BLaER1 (cell line): ENCODE data around the gene SRGAP2C.
"Not testable (repeated sequence)": the region's sequence is repeated elsewhere in the genome, so short reads cannot be mapped to it uniquely, and the experiment has no call there.

ENCODE experiments used
- H3K27ac ChIP-seq: shearing (Covaris generic); formaldehyde crosslinking; 2 replicates; pipeline ENCODE4 v1.8.1; 2022
- H3K27me3 ChIP-seq: shearing (Covaris generic); formaldehyde crosslinking; 2 replicates; pipeline ENCODE4 v1.8.1; 2022
- H3K36me3 ChIP-seq: shearing (Covaris generic); formaldehyde crosslinking; 2 replicates; pipeline ENCODE4 v1.8.1; 2022
- H3K4me1 ChIP-seq: shearing (Covaris generic); formaldehyde crosslinking; 2 replicates; pipeline ENCODE4 v1.8.1; 2022
- H3K4me2 ChIP-seq: shearing (Covaris generic); formaldehyde crosslinking; 2 replicates; pipeline ENCODE4 v1.8.1; 2022
- H3K4me3 ChIP-seq: shearing (Covaris generic); formaldehyde crosslinking; 2 replicates; pipeline ENCODE4 v1.8.1; 2022
- H3K9ac ChIP-seq: shearing (Covaris generic); formaldehyde crosslinking; 2 replicates; pipeline ENCODE4 v1.8.1; 2022
- H3K9me3 ChIP-seq: shearing (Covaris generic); formaldehyde crosslinking; 2 replicates; pipeline ENCODE4 v1.8.1; 2022
- H4K20me1 ChIP-seq: shearing (Covaris generic); formaldehyde crosslinking; 2 replicates; pipeline ENCODE4 v1.8.1; 2022

Gene SRGAP2C

DNA sequence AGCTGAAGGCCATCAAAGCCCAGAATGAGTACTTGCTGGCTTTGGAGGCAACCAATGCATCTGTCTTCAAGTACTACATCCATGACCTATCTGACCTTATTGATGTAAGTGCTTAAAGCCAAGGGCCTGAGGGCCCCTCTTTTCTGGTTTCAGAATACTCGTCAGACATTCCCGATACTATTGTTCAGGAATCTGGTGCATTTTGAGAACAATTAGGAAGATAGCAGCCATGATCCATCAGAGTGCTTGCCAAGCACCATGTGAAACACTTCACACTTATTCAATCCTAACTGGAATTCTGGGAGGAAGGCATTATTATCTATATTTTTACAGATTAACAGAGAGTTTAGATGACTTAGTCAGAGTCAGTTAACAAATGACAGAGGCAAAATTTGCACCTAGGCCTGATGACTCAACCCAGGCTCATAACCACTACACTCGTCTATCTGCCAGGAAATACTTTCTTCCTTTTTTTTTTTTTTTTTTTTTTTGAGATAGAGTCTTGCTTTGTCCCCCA lies 190.1 kb downstream of the SRGAP2C start:
- not testable (repeated sequence) for H3K4me3 ChIP-seq, H3K4me2 ChIP-seq, H3K9me3 ChIP-seq, H3K9ac ChIP-seq, H4K20me1 ChIP-seq, H3K4me1 ChIP-seq, H3K27ac ChIP-seq, H3K36me3 ChIP-seq, H3K27me3 ChIP-seq

DNA sequence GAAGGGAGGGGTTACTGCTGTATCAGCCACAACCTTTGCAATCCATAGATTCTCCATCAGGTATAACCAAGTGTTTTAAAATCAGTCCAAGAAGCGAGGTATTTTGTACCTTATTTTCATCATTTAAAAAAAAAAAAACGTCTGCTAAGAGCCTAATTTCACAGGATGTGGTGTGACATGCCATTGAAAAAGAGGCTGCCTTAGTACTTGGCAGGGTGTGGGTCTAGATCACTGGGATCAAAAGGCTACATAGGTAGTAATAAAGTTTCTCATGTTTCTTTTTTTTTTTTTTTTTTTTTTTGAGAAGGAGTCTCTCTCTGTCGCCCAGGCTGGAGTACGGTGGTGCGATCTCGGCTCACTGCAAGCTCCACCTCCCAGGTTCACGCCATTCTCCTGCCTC lies 192.2 kb downstream of the SRGAP2C start:
- H3K4me2 ChIP-seq, H3K27me3 ChIP-seq, H3K9me3 ChIP-seq, H3K4me1 ChIP-seq, H3K9ac ChIP-seq, H3K4me3 ChIP-seq, H4K20me1 ChIP-seq, H3K36me3 ChIP-seq, H3K27ac ChIP-seq: not testable (repeated sequence)

DNA sequence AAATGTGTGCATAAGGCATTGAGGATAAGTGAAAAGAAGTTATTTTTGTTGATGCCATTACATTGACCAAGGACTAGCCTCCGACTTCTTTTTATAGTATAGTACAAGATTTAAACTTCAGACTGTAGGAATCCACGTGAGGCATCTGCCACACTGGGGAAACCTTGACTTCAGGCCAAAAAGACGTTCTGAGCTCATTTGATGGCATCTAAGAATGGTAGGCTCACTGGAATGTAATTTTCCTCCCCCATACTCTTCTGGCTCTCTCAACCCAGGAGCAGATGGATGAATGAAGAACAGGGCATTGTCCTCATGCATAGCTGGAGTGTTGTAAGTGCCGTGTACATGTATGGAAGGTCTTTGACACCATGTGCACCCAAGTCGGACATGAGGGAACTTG lies 194.0 kb downstream of the SRGAP2C start:
- H3K4me2 ChIP-seq, H3K27ac ChIP-seq, H4K20me1 ChIP-seq, H3K27me3 ChIP-seq, H3K4me1 ChIP-seq, H3K4me3 ChIP-seq, H3K36me3 ChIP-seq, H3K9ac ChIP-seq, H3K9me3 ChIP-seq: not testable (repeated sequence)

DNA sequence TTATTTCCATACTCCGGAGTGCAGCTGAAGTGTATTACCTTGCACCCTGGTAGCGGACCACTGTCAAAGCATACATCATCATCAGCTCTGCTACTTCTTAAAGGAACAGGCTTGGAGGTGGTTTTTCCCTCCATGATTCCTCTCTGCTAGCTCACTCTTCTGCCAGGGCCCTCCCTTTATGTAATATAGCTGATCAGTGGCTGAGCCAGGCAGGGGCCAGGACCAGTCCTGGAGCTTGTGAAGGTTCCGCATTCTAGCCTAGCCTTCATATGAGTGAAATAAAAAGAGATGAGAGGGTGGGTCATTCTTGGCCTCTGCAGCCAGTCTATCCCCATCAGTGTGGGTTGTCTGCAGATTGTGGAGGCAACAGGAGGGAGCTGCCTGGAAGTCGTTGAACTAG lies 200.0 kb downstream of the SRGAP2C start:
- not testable (repeated sequence) for H3K4me3 ChIP-seq, H3K27me3 ChIP-seq, H3K36me3 ChIP-seq, H3K9ac ChIP-seq, H4K20me1 ChIP-seq, H3K27ac ChIP-seq, H3K4me2 ChIP-seq, H3K4me1 ChIP-seq, H3K9me3 ChIP-seq

DNA sequence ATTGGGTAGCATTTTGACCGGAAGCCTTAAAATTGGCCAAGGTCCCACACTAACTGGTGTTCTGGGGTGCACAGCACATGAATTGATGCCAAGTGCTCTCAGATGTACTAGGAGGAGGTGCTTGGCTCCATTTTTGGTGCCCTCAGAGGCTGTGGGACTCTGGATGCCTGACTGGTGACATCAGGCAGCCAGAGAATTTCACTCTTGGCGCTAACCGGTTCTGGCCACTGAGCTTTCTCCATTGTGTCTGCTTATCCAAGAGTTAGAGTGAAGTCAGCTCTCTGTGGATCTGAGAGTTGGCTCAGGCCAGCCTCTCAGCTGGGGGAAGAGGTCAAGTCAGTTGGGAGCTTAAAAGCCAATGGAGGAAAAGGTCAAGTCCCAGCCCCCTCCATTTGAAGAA lies 200.4 kb downstream of the SRGAP2C start:
- H3K9ac ChIP-seq, H4K20me1 ChIP-seq, H3K4me3 ChIP-seq, H3K4me2 ChIP-seq, H3K4me1 ChIP-seq, H3K27ac ChIP-seq, H3K36me3 ChIP-seq, H3K27me3 ChIP-seq, H3K9me3 ChIP-seq: not testable (repeated sequence)

DNA sequence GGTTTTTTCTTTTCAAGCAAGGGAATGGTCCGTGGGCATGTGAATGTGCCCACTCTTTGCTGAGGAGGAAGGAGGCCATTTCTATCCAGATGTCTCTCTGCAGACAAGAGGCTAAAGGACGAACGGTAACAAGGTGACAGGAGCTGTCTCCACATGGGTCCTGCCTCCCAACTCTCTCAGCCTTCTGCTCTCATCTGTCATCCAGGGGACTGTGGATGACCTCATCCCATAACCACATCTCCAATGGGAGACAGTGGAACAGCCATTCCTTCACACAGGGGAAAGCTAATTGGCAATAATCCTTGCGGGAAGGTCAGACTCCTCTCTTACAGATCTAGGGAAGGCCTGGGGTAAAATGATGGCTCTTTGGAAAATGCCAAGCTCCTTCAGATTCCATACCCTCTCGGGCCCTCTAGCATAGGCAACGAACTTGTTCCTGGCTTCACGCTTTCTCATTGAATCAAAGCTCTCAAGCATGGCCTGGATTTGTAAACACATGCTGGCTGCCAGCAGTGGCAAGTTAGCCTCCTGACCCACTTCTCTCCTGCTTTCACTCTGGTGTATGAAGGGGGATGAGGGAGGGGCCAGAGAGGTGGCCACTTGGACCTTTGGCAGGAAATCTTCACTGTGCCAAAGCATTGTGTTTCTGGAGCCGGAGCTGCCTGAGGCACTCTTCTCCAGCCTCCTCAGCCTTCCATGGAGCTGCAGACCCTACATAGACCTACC lies 201.0 kb downstream of the SRGAP2C start:
- H3K4me2 ChIP-seq, H3K9ac ChIP-seq, H3K36me3 ChIP-seq, H3K9me3 ChIP-seq, H3K4me3 ChIP-seq, H3K27ac ChIP-seq, H3K27me3 ChIP-seq, H4K20me1 ChIP-seq, H3K4me1 ChIP-seq: not testable (repeated sequence)

DNA sequence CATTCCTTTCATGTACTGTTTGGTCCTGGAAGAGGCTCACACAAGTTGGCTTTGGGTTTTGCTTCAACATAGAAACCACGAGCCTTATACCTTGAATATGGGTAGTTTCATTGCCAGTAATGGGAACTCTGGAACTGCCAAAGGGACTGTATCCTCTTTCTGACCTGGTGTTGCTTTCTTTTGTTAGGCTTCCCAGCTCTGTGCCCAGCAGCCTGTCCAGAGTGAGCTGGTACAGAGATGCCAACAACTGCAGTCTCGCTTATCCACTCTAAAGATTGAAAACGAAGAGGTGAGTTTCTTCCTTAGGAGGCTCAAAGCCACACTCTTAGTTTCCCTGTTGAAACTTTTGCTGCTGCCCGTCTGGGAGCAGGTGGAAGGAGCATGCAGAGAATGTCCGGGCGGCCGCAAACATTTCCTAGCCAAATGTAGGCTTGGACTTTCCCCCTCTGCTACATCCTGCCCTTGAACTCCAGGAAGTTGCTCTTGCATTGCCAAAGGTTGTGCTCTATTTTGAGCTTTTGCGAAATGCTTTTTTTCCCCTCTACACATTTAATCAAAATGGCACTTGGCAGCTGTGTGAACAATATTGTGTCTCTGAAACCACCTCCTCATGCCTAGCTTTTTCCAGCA lies 201.7 kb downstream of the SRGAP2C start:
- H3K27ac ChIP-seq, H3K4me2 ChIP-seq, H3K4me3 ChIP-seq, H4K20me1 ChIP-seq, H3K9ac ChIP-seq, H3K9me3 ChIP-seq, H3K36me3 ChIP-seq, H3K27me3 ChIP-seq, H3K4me1 ChIP-seq: not testable (repeated sequence)

DNA sequence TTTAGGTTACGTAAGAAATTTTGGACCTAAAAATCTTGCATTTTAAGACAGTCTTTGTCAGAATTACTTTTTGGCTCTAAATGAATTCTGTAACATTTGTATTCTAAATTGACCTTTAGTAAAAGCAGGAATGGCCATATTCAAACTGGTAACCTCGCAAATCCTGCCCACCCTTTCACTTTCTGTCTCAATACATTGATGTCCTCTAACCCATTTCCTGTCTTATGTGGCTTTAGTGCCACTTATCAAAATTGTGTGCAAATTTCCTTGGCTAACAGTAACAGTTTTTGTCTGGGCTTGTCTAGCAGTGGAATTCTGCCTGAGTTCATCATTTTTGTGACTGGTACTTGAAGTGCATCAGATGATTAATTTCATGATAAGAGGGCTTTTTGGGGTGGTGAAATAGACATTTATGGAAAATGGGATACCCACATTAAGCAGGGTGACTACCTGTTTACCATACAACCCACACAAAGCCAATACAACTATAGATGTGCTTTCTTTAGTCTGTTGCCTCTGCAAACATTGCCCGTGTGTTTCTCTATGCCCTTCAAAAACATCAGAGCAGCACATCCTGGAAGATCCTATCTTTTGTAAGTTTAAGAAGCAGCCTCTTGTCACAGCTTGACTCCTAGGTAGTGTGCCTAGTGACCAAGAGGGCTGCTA lies 205.3 kb downstream of the SRGAP2C start:
- H3K27me3 ChIP-seq, H3K9me3 ChIP-seq, H3K4me3 ChIP-seq, H3K4me1 ChIP-seq, H3K4me2 ChIP-seq, H3K27ac ChIP-seq, H3K36me3 ChIP-seq, H3K9ac ChIP-seq, H4K20me1 ChIP-seq: not testable (repeated sequence)

DNA sequence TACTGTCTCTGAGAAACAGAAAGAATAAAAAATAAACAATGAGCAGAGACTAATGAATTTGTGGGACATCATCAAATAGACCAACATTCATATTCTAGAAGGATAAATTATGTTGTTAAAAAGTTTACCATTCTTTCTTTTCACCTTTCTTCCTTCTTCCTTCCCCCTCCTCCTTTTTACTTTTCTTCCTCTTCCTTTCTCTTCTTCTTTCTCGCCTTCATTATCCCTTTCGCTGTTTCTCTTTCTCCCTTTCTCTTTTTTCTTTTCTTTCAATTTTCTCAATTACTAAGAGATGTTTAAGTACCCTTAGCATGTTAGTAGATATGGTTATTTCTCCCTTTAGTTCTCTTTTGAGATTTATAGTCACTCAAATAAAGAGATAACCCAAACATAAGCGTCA lies 207.4 kb downstream of the SRGAP2C start:
- not testable (repeated sequence) for H3K27ac ChIP-seq, H3K4me1 ChIP-seq, H3K9ac ChIP-seq, H3K4me2 ChIP-seq, H3K36me3 ChIP-seq, H3K4me3 ChIP-seq, H3K9me3 ChIP-seq
- H4K20me1 ChIP-seq: peaks cover 11% of the 10 kb centered on the region; the same call in 1 of the 2 replicates
- peaks cover 20% of the 10 kb centered on the region for H3K27me3 ChIP-seq

DNA sequence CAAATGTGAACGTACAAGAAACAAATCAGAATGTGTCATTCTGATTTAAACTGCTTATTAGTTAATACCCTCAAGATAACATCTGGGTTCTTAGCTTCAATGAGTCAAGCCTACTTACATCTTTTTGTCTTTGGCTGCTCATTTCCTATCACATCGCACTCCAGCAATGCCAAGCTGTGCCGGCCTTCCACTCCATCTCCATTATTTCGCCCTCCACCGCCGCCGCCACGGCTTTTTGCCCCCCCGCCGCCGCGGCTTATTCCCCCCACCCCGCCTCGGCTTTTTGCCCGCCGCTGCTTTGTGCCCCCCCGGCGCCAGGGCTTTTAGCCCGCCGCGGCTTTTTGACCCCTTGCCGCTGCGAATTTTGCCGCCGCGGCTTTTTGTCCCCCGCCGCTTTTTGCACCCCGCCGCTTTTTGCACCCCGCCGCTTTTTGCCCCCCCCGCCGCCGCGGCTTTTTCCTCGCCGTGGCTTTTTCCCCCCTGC lies 211.0 kb downstream of the SRGAP2C start:
- H3K4me1 ChIP-seq, H3K9me3 ChIP-seq, H3K9ac ChIP-seq, H3K36me3 ChIP-seq, H3K27ac ChIP-seq: not testable (repeated sequence)
- peak overlapping the region; percentile 83 for H3K4me2 ChIP-seq
- peak overlapping the region; percentile 66 for H3K4me3 ChIP-seq
- peaks cover 25% of the 10 kb centered on the region for H3K27me3 ChIP-seq
- peaks cover 12% of the 10 kb centered on the region; the same call in 1 of the 2 replicates for H4K20me1 ChIP-seq

DNA sequence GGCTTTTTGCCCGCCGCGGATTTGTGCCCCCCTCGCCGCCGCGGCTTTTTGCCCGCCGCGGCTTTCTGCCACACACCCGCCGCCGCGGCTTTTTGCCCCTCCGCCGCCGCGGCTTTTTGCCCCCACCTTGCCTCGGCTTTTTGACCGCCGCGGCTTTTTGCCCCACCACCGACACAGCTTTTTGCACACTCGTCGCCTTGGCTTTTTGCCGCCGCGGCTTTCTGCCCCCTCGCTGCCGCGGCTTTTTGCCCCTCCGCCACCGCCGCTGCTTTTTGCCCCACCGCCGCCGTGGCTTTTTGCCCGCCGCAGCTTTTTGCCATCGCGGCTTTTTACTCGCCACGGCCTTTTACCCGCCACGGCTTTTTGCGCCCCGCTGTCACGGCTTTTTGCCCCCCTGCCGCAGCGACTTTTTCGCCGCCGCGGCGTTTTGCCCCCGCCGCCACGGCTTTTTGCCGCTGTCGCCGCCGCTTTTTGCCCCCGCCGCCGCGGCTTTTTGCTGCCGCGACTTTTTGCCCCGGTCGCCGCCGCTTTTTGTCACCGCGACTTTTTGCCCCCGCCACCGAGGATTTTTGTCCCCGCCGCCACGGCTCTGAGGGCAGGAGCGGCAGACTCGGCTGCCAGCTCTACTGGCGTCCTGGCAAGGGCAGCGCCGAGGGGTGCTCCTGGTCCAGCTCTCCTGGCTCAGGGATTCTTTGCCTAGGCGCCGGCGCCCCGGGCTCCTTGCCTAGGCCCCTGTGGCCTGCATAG lies 211.7 kb downstream of the SRGAP2C start:
- H3K27ac ChIP-seq, H3K36me3 ChIP-seq, H3K9me3 ChIP-seq, H3K4me1 ChIP-seq: not testable (repeated sequence)
- Histone ChIP-seq H4K20me1 (peaks cover 12% of the 10 kb centered on the region; the same call in 1 of the 2 replicates), H3K27me3 (peaks cover 25% of the 10 kb centered on the region), H3K4me2 (peak overlapping the region; percentile 83), H3K4me3 (peak overlapping the region; percentile 66), H3K9ac (peak overlapping the region; percentile 17; the same call in 1 of the 2 replicates)

DNA sequence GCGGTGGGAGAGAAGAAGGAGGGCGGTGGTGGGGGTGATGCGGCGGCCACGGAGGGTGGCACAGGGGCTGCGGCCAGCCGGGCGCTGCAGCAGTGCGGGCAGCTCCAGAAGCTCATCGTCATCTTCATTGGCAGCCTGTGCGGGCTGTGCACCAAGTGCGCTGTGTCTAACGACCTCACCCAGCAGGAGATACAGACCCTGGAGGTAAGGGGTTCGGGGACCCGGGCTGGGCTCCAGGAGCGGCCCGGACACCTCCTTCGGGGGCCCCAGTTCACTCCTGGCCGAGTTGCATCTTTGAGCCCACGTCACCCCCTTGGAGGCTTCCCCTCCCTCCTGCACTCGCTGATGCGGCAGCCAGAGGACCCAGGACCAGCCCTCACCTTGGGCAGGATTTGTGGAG lies 212.3 kb downstream of the SRGAP2C start:
- not testable (repeated sequence) for H3K27ac ChIP-seq, H3K4me1 ChIP-seq, H3K9ac ChIP-seq, H3K36me3 ChIP-seq, H3K9me3 ChIP-seq
- H3K4me3 ChIP-seq: peak overlapping the region; percentile 66
- H4K20me1 ChIP-seq: peaks cover 12% of the 10 kb centered on the region; the same call in 1 of the 2 replicates
- peak overlapping the region; percentile 83 for H3K4me2 ChIP-seq
- peaks cover 25% of the 10 kb centered on the region for H3K27me3 ChIP-seq

DNA sequence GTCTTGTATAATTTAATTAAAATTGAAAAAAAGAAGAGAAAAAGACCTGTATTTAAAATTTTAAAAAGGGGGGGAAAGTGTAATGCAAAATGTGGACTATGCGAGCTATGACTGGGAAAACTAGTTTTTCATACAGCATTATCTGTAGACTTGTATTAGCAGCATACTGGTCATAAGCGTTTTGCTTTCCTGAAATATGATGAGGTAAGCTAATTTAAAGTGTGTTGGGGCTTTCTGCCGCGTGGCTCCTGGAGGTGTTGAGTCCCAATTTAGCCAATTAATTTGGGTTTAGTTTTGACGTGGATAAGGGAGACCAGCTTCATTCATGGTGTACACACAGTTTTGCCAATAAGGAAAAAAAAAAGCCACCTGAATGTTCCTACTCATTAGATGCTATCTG lies 214.4 kb downstream of the SRGAP2C start:
- H3K4me2 ChIP-seq, H3K9me3 ChIP-seq, H3K36me3 ChIP-seq, H3K9ac ChIP-seq, H3K4me1 ChIP-seq, H3K27ac ChIP-seq, H3K4me3 ChIP-seq: not testable (repeated sequence)
- H4K20me1 ChIP-seq: peaks cover 12% of the 10 kb centered on the region; the same call in 1 of the 2 replicates
- H3K27me3 ChIP-seq: peaks cover 25% of the 10 kb centered on the region

DNA sequence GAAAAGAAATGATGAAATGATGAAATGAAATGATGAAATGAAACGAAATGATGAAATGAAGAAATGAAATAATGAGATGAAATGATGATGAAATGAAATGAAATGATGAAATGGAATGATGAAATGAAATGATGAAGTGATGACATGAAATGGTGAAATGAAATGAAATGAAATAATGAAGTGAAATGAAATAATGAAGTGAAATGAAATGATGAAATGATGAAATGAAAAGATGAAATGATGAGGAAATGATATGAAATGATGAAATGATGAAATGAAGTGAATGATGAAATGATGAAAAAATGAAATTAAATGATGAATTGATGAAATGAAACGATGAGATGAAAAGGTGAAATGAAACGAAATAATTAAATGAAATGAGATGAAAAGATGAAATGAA lies 215.3 kb downstream of the SRGAP2C start:
- H3K4me1 ChIP-seq, H3K4me3 ChIP-seq, H3K4me2 ChIP-seq, H3K9me3 ChIP-seq, H3K36me3 ChIP-seq, H3K27ac ChIP-seq, H3K9ac ChIP-seq: not testable (repeated sequence)
- Histone ChIP-seq H3K27me3 (peaks cover 22% of the 10 kb centered on the region), H4K20me1 (peaks cover 12% of the 10 kb centered on the region; the same call in 1 of the 2 replicates)
